Activated CD4-positive, alpha-beta T cell treated with anti-CD3 and anti-CD28 coated beads, Interleukin-2, amount 10 ng/mL, durations not matched to agents 24 days and 14 days (primary cell): ENCODE measurements around the gene XG. TPM values are rescaled to one million over a fixed set of nuclear protein-coding genes. Genes with fewer than 3 reads are reported as not detected.

Experiments
- DNase-seq: peaks from one replicate; pipeline ENCODE4 v3.0.0; 2022
- H3K27ac Mint-ChIP-seq: one replicate; pipeline ENCODE4 v1.8.0; 2022; ENCODE audit warnings: mild to moderate bottlenecking, mixed read lengths
- H3K27me3 Mint-ChIP-seq: one replicate; pipeline ENCODE4 v1.8.0; 2022; ENCODE audit warnings: mixed read lengths
- H3K36me3 Mint-ChIP-seq: one replicate; pipeline ENCODE4 v1.8.0; 2022; ENCODE audit warnings: low read depth, mild to moderate bottlenecking, mixed read lengths
- H3K4me1 Mint-ChIP-seq: one replicate; pipeline ENCODE4 v1.8.0; 2021; ENCODE audit warnings: mixed read lengths
- H3K4me3 Mint-ChIP-seq: one replicate; pipeline ENCODE4 v1.8.0; 2022; ENCODE audit warnings: mild to moderate bottlenecking, moderate library complexity, mixed read lengths
- H3K9me3 Mint-ChIP-seq: one replicate; pipeline ENCODE4 v1.8.0; 2021; ENCODE audit warnings: mixed read lengths
- intact Hi-C: fragments of 100-400 bp; cut with micrococcal nuclease; formaldehyde crosslinking; loops from one replicate; pipeline ENCODE4 v1.15.1; 2023
- total RNA-seq: library from RNA; stranded (reverse); gene quantifications from 2 replicates; pipeline ENCODE4 v1.2.3, GENCODE V29; 2022

XG gene
- total RNA-seq, 1 donor from 2014 or later = not detected

- H3K4me3 Mint-ChIP-seq = no peak overlapping the region
- DNase-seq = no peak
- no peaks in the 10 kb centered on the region for H3K9me3 Mint-ChIP-seq
- H3K4me1 Mint-ChIP-seq = no peaks in the 10 kb centered on the region
- H3K36me3 Mint-ChIP-seq = no peaks in the 10 kb centered on the region
- H3K27ac Mint-ChIP-seq = no peak overlapping the region
- H3K27me3 Mint-ChIP-seq = peaks cover 4% of the 10 kb centered on the region
- intact Hi-C loops = no loop called here
Measured at GRCh38 chrX:2828959-2829411, 77.1 kb downstream of the XG start.

GRCh38 chrX:2829469-2830246, 77.8 kb downstream of the XG start:
- no peaks in the 10 kb centered on the region for H3K4me1 Mint-ChIP-seq

GRCh38 chrX:2831471-2832228, 79.8 kb downstream of the XG start:
- no peak for DNase-seq
- H3K9me3 Mint-ChIP-seq = peaks cover 5% of the 10 kb centered on the region

More at GRCh38 chrX:2829469-2830246, 77.8 kb downstream of the XG start:
- Mint-ChIP-seq H3K4me3 (no peak overlapping the region), H3K36me3 (no peaks in the 10 kb centered on the region), H3K9me3 (no peaks in the 10 kb centered on the region), H3K27me3 (peaks cover 4% of the 10 kb centered on the region), H3K27ac (no peak overlapping the region)
- intact Hi-C loops = no loop called here
- DNase-seq = no peak

GRCh38 chrX:2837961-2838360, 86.1 kb downstream of the XG start:
- intact Hi-C loops = no loop called here
- no peaks in the 10 kb centered on the region for H3K4me1 Mint-ChIP-seq
- DNase-seq = no peak

More at GRCh38 chrX:2831471-2832228, 79.8 kb downstream of the XG start:
- H3K4me3 Mint-ChIP-seq = no peak overlapping the region
- H3K27ac Mint-ChIP-seq = no peak overlapping the region
- intact Hi-C loops = no loop called here
- no peaks in the 10 kb centered on the region for H3K36me3 Mint-ChIP-seq
- peaks cover 4% of the 10 kb centered on the region for H3K27me3 Mint-ChIP-seq
- no peaks in the 10 kb centered on the region for H3K4me1 Mint-ChIP-seq

GRCh38 chrX:2840961-2841360, 89.1 kb downstream of the XG start:
- intact Hi-C loops = no loop called here
- Mint-ChIP-seq H3K4me1 (no peaks in the 10 kb centered on the region), H3K9me3 (peaks cover 4% of the 10 kb centered on the region), H3K4me3 (no peak overlapping the region), H3K27me3 (no peaks in the 10 kb centered on the region), H3K36me3 (no peaks in the 10 kb centered on the region), H3K27ac (no peak overlapping the region)
- DNase-seq = no peak

More at GRCh38 chrX:2837961-2838360, 86.1 kb downstream of the XG start:
- H3K36me3 Mint-ChIP-seq = no peaks in the 10 kb centered on the region
- H3K9me3 Mint-ChIP-seq = peaks cover 8% of the 10 kb centered on the region
- no peak overlapping the region for H3K27ac Mint-ChIP-seq
- no peak overlapping the region for H3K4me3 Mint-ChIP-seq
- H3K27me3 Mint-ChIP-seq = no peaks in the 10 kb centered on the region

GRCh38 chrX:2841537-2841936, 89.7 kb downstream of the XG start:
- Mint-ChIP-seq H3K36me3 (no peaks in the 10 kb centered on the region), H3K27ac (no peak overlapping the region), H3K4me3 (no peak overlapping the region), H3K4me1 (no peaks in the 10 kb centered on the region), H3K27me3 (no peaks in the 10 kb centered on the region), H3K9me3 (peaks cover 3% of the 10 kb centered on the region)
- no peak for DNase-seq
- intact Hi-C loops = no loop called here

GRCh38 chrX:2846992-2847391, 95.2 kb downstream of the XG start:
- Mint-ChIP-seq H3K9me3 (no peaks in the 10 kb centered on the region), H3K36me3 (no peaks in the 10 kb centered on the region), H3K4me1 (no peaks in the 10 kb centered on the region), H3K27ac (no peak overlapping the region), H3K4me3 (no peak overlapping the region), H3K27me3 (no peaks in the 10 kb centered on the region)
- no peak for DNase-seq
- intact Hi-C loops = no loop called here

- intact Hi-C loops = no loop called here
- no peaks in the 10 kb centered on the region for H3K27me3 Mint-ChIP-seq
- H3K4me3 Mint-ChIP-seq = no peak overlapping the region
Measured at GRCh38 chrX:2848871-2849301, 97.0 kb downstream of the XG start.

GRCh38 chrX:2854918-2855317, 103.1 kb downstream of the XG start:
- no peak overlapping the region for H3K4me3 Mint-ChIP-seq
- H3K27ac Mint-ChIP-seq = no peak overlapping the region
- no peaks in the 10 kb centered on the region for H3K36me3 Mint-ChIP-seq
- no peak for DNase-seq
- intact Hi-C loops = no loop called here
- H3K9me3 Mint-ChIP-seq = no peaks in the 10 kb centered on the region
- H3K27me3 Mint-ChIP-seq = no peaks in the 10 kb centered on the region
- no peaks in the 10 kb centered on the region for H3K4me1 Mint-ChIP-seq

More at GRCh38 chrX:2848871-2849301, 97.0 kb downstream of the XG start:
- DNase-seq = no peak
- Mint-ChIP-seq H3K36me3 (no peaks in the 10 kb centered on the region), H3K27ac (no peak overlapping the region), H3K9me3 (no peaks in the 10 kb centered on the region), H3K4me1 (no peaks in the 10 kb centered on the region)

GRCh38 chrX:2855761-2856160, 103.9 kb downstream of the XG start:
- intact Hi-C loops = no loop called here
- Mint-ChIP-seq H3K27me3 (no peaks in the 10 kb centered on the region), H3K36me3 (no peaks in the 10 kb centered on the region), H3K4me1 (no peaks in the 10 kb centered on the region), H3K4me3 (no peak overlapping the region), H3K27ac (no peak overlapping the region), H3K9me3 (no peaks in the 10 kb centered on the region)
- DNase-seq = no peak

- no peak overlapping the region for H3K4me3 Mint-ChIP-seq
- H3K36me3 Mint-ChIP-seq = no peaks in the 10 kb centered on the region
- no peak overlapping the region for H3K27ac Mint-ChIP-seq
- no peaks in the 10 kb centered on the region for H3K4me1 Mint-ChIP-seq
- intact Hi-C loops = no loop called here
- no peaks in the 10 kb centered on the region for H3K9me3 Mint-ChIP-seq
- no peaks in the 10 kb centered on the region for H3K27me3 Mint-ChIP-seq
- no peak for DNase-seq
Measured at GRCh38 chrX:2857566-2857965, 105.7 kb downstream of the XG start.

- DNase-seq = no peak
- no peaks in the 10 kb centered on the region for H3K36me3 Mint-ChIP-seq
- H3K4me1 Mint-ChIP-seq = no peaks in the 10 kb centered on the region
- H3K27ac Mint-ChIP-seq = no peak overlapping the region
- H3K4me3 Mint-ChIP-seq = no peak overlapping the region
- H3K27me3 Mint-ChIP-seq = no peaks in the 10 kb centered on the region
- intact Hi-C loops = no loop called here
- H3K9me3 Mint-ChIP-seq = no peaks in the 10 kb centered on the region
Measured at GRCh38 chrX:2859197-2859797, 107.5 kb downstream of the XG start.

- H3K27me3 Mint-ChIP-seq = no peaks in the 10 kb centered on the region
- H3K36me3 Mint-ChIP-seq = no peaks in the 10 kb centered on the region
- intact Hi-C loops = no loop called here
- no peaks in the 10 kb centered on the region for H3K4me1 Mint-ChIP-seq
- no peaks in the 10 kb centered on the region for H3K9me3 Mint-ChIP-seq
- H3K27ac Mint-ChIP-seq = no peak overlapping the region
- no peak for DNase-seq
- no peak overlapping the region for H3K4me3 Mint-ChIP-seq
Measured at GRCh38 chrX:2862404-2862803, 110.6 kb downstream of the XG start.

GRCh38 chrX:2863646-2864045, 111.8 kb downstream of the XG start:
- Mint-ChIP-seq H3K36me3 (no peaks in the 10 kb centered on the region), H3K4me3 (no peak overlapping the region), H3K9me3 (no peaks in the 10 kb centered on the region), H3K27ac (no peak overlapping the region), H3K4me1 (no peaks in the 10 kb centered on the region), H3K27me3 (no peaks in the 10 kb centered on the region)
- intact Hi-C loops = no loop called here
- DNase-seq = no peak
